Lower leg skin (tissue), 4 donors: ENCODE measurements around the gene RCN2. TPM values are rescaled to one million over a fixed set of nuclear protein-coding genes. Genes with fewer than 3 reads are reported as not detected.

Experiments
- DNase-seq, 2 donors: peaks; one replicate each; pipeline ENCODE4 v3.0.0-alpha.2; 2019; ENCODE audit warnings: low spot score in 2 of 2
- H3K4me3 ChIP-seq: fragments of 200-600 bp; sonication (generic); 2 replicates; pipeline ENCODE4 v1.5.1; 2017; ENCODE audit warnings: mild to moderate bottlenecking, low read depth; ENCODE audit not compliant: poor library complexity, severe bottlenecking
- CTCF ChIP-seq, 3 donors: fragments of 450-650 bp; IDR thresholded peaks; one replicate each; pipeline ENCODE4 v1.5.1; 2016; ENCODE audit warnings: antibody characterized with exemption in 3 of 3, mild to moderate bottlenecking in 3 of 3, moderate library complexity in 2 of 3
- POLR2A ChIP-seq, 2 donors: fragments of 450-650 bp; IDR thresholded peaks; one replicate each; pipeline ENCODE4 v1.6.1; 2016 to 2017; ENCODE audit warnings: antibody characterized with exemption in 2 of 2, mild to moderate bottlenecking in 1 of 2, moderate library complexity in 1 of 2
- WGBS, 2 donors: methylation state at CpG; one replicate each; pipeline ENCODE4 v1.1.5; 2018; 5-methylcytosine and 5-hydroxymethylcytosine counted together
- intact Hi-C: fragments of 100-400 bp; cut with DNase I; formaldehyde crosslinking; loops from one replicate; pipeline ENCODE4 v1.15.0; 2023; ENCODE audit warnings: low total_unique reads
- total RNA-seq, 4 donors: library from RNA; depleted of rRNA; stranded (reverse); fragments of >200 nt; gene quantifications; one replicate each; pipeline ENCODE4 v1.1.0, GENCODE V29; 2016

The RCN2 gene
- total RNA-seq, 4 donors from 2014 or later: 21.4 to 29.2 (median 23.8) TPM

- intact Hi-C loops: no loop called here
- H3K4me3 ChIP-seq: no peak overlapping the region
- TF ChIP-seq POLR2A (IDR thresholded peaks at IDR 0.05) (no peak), CTCF (IDR thresholded peaks at IDR 0.05) (no peak)
- WGBS, 2 donors: 74 to 78% methylated on average over 4 of the region's 4 CpGs
- DNase-seq: no peak
Measured at GRCh38 chr15:77001966-77002365, 70.4 kb downstream of the RCN2 start.

DNA sequence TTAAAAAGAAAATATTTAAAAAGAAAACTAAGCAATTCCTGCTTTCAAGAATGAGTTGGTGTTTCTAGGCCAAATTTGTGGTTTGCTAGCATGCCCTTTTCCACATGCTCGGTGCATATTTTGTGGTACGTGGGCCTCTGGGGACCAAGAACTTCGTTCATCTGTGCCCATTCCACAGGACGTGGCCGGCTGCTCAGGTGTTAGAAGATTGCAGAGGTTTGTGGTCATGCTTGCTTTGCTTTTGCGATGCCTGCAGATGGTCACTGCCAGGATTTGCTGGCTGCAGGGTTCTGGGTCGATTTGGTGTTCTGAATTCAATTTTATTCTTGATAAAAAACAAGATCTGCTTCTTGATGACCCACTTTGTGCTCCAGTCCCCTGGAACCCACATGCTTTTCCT is 70.9 kb downstream of the RCN2 start:
- WGBS, 2 donors: 64 to 71% methylated on average over 7 of the region's 7 CpGs
- TF ChIP-seq CTCF (IDR thresholded peaks at IDR 0.05) (no peak), POLR2A (IDR thresholded peaks at IDR 0.05) (no peak)
- DNase-seq: no peak
- H3K4me3 ChIP-seq: no peak overlapping the region
- intact Hi-C loops: no loop called here

- WGBS, 2 donors: 78 to 79% methylated on average over 16 of the region's 16 CpGs
- H3K4me3 ChIP-seq: no peak overlapping the region
- intact Hi-C loops: no loop called here
- TF ChIP-seq POLR2A (IDR thresholded peaks at IDR 0.05) (no peak), CTCF (IDR thresholded peaks at IDR 0.05) (no peak)
- peak in 1 of 2 donors; percentile 60 for DNase-seq
Measured at GRCh38 chr15:77002954-77003912, 71.7 kb downstream of the RCN2 start.

Other genes starting within 250 kb of the RCN2 start
- gene SCAPER, start 26.4 kb upstream of the RCN2 start, total RNA-seq: 10 to 100 TPM; 23.8 to 63.2 (median 32.9) TPM
- gene PSTPIP1, start 63.4 kb downstream of the RCN2 start, total RNA-seq: 1 to 10 TPM; 2.9 to 8.9 (median 4.0) TPM
- 10 to 100 TPM; 82.7 to 92.6 (median 88.2) TPM for gene TSPAN3, start 139.4 kb downstream of the RCN2 start, total RNA-seq